Muscle of leg (tissue), 11 donors: ENCODE data around the gene EIF4H. TPM values are rescaled to one million over a fixed set of nuclear protein-coding genes. Genes with fewer than 3 reads are reported as not detected.
"Not testable (repeated sequence)": the region's sequence is repeated elsewhere in the genome, so short reads cannot be mapped to it uniquely, and the experiment has no call there.

Experiments used
- DNase-seq: peaks from one replicate; pipeline ENCODE4 v3.0.0; 2013
- H3K27ac ChIP-seq: one replicate; pipeline ENCODE4 v1.5.1; 2013; ENCODE audit warnings: mild to moderate bottlenecking, low read length, control low read depth
- H3K27me3 ChIP-seq: one replicate; pipeline ENCODE4 v1.6.1; 2013; ENCODE audit warnings: low read length; ENCODE audit not compliant: control insufficient read depth, insufficient read depth
- H3K36me3 ChIP-seq: one replicate; pipeline ENCODE4 v1.6.1; 2013; ENCODE audit warnings: low read length; ENCODE audit not compliant: control insufficient read depth, insufficient read depth
- H3K4me1 ChIP-seq: one replicate; pipeline ENCODE4 v1.6.1; 2013; ENCODE audit warnings: low read length; ENCODE audit not compliant: control insufficient read depth, insufficient read depth
- H3K4me3 ChIP-seq: one replicate; pipeline ENCODE4 v1.5.1; 2013; ENCODE audit warnings: low read length, control low read depth
- H3K9me3 ChIP-seq: replicated peaks from 2 replicates; pipeline ENCODE4 v1.6.1; 2013; ENCODE audit warnings: low read depth, low read length; ENCODE audit not compliant: control insufficient read depth
- WGBS: methylation state at CpG from one replicate; pipeline ENCODE4 v1.1.5; 2013; ENCODE audit warnings: missing lambda C conversion rate; ENCODE audit not compliant: insufficient coverage; 5-methylcytosine and 5-hydroxymethylcytosine counted together
- polyA plus RNA-seq, 8 donors: library from polyadenylated mRNA; unstranded; fragments of 120-200 nt; gene quantifications; one replicate each; pipeline versions ENCODE4 v1.2.1 to v1.2.3, GENCODE V29; 2013; ENCODE audit warnings: inconsistent platforms in 1 of 8, low replicate concordance in 1 of 8; ENCODE audit not compliant: insufficient read length in 8 of 8, insufficient read depth in 1 of 8
- total RNA-seq: library from RNA; stranded (reverse); fragments of 120-200 nt; gene quantifications from one replicate; pipeline ENCODE4 v1.2.4, GENCODE V29; 2013

The EIF4H gene
- total and polyA plus RNA-seq, 9 donors: 141 to 248 (median 229) TPM

GRCh38 chr7:74208241-74208640, 34.1 kb downstream of the EIF4H start:
- 60% methylated on average over 2 of the region's 7 CpGs for WGBS
- H3K27ac ChIP-seq, H3K4me1 ChIP-seq, H3K27me3 ChIP-seq, DNase-seq, H3K9me3 ChIP-seq, H3K36me3 ChIP-seq, H3K4me3 ChIP-seq: not testable (repeated sequence)

GRCh38 chr7:74212661-74213060, 38.5 kb downstream of the EIF4H start:
- 90% methylated on average over 11 of the region's 11 CpGs for WGBS
- Histone ChIP-seq H3K4me1 (no peaks in the 10 kb centered on the region), H3K27me3 (peaks cover 1% of the 10 kb centered on the region), H3K27ac (no peak overlapping the region), H3K36me3 (no peaks in the 10 kb centered on the region), H3K4me3 (no peak overlapping the region), H3K9me3 (no peaks in the 10 kb centered on the region)
- DNase-seq: no peak

GRCh38 chr7:74214816-74215630, 40.9 kb downstream of the EIF4H start:
- WGBS: 84% methylated on average over 17 of the region's 21 CpGs
- Histone ChIP-seq H3K9me3 (no peaks in the 10 kb centered on the region), H3K36me3 (no peaks in the 10 kb centered on the region), H3K27ac (no peak overlapping the region), H3K4me1 (no peaks in the 10 kb centered on the region), H3K4me3 (no peak overlapping the region), H3K27me3 (no peaks in the 10 kb centered on the region)
- DNase-seq: no peak

GRCh38 chr7:74215921-74216320, 41.8 kb downstream of the EIF4H start:
- Histone ChIP-seq H3K36me3 (no peaks in the 10 kb centered on the region), H3K4me1 (no peaks in the 10 kb centered on the region), H3K4me3 (no peak overlapping the region), H3K27ac (no peak overlapping the region), H3K27me3 (no peaks in the 10 kb centered on the region), H3K9me3 (no peaks in the 10 kb centered on the region)
- 73% methylated on average over 9 of the region's 15 CpGs for WGBS
- no peak for DNase-seq

- 48% methylated on average over 6 of the region's 8 CpGs for WGBS
- Histone ChIP-seq H3K4me1 (no peaks in the 10 kb centered on the region), H3K27ac (no peak overlapping the region), H3K4me3 (no peak overlapping the region), H3K9me3 (no peaks in the 10 kb centered on the region), H3K27me3 (no peaks in the 10 kb centered on the region), H3K36me3 (no peaks in the 10 kb centered on the region)
- no peak for DNase-seq
These were observed 42.2 kb downstream of the EIF4H start for GRCh38 chr7:74216361-74216761.

GRCh38 chr7:74217455-74218342, 43.5 kb downstream of the EIF4H start:
- DNase-seq: peak; percentile 54
- 52% methylated on average over 14 of the region's 20 CpGs for WGBS
- no peaks in the 10 kb centered on the region for H3K9me3 ChIP-seq
- no peaks in the 10 kb centered on the region for H3K36me3 ChIP-seq
- H3K4me3 ChIP-seq: no peak overlapping the region
- H3K27ac ChIP-seq: no peak overlapping the region
- H3K27me3 ChIP-seq: no peaks in the 10 kb centered on the region
- H3K4me1 ChIP-seq: no peaks in the 10 kb centered on the region

- 80% methylated on average over 1 of the region's 2 CpGs for WGBS
- H3K36me3 ChIP-seq: peaks cover 5% of the 10 kb centered on the region
- H3K27me3 ChIP-seq: no peaks in the 10 kb centered on the region
- no peaks in the 10 kb centered on the region for H3K9me3 ChIP-seq
- H3K27ac ChIP-seq: no peak overlapping the region
- no peaks in the 10 kb centered on the region for H3K4me1 ChIP-seq
- no peak for DNase-seq
- H3K4me3 ChIP-seq: no peak overlapping the region
These were observed 44.2 kb downstream of the EIF4H start for GRCh38 chr7:74218343-74218698.

GRCh38 chr7:74219416-74219815, 45.3 kb downstream of the EIF4H start:
- Histone ChIP-seq H3K27me3 (no peaks in the 10 kb centered on the region), H3K27ac (no peak overlapping the region), H3K4me3 (no peak overlapping the region), H3K9me3 (no peaks in the 10 kb centered on the region), H3K36me3 (peaks cover 5% of the 10 kb centered on the region), H3K4me1 (no peaks in the 10 kb centered on the region)
- no peak for DNase-seq
- 66% methylated on average over 6 of the region's 11 CpGs for WGBS

- H3K27ac ChIP-seq: no peak overlapping the region
- no peak overlapping the region for H3K4me3 ChIP-seq
- H3K36me3 ChIP-seq: peaks cover 5% of the 10 kb centered on the region
- WGBS: 52% methylated on average over 9 of the region's 9 CpGs
- H3K9me3 ChIP-seq: no peaks in the 10 kb centered on the region
- no peak for DNase-seq
- no peaks in the 10 kb centered on the region for H3K27me3 ChIP-seq
- no peaks in the 10 kb centered on the region for H3K4me1 ChIP-seq
These were observed 46.1 kb downstream of the EIF4H start for GRCh38 chr7:74220229-74220628.

- no peak for DNase-seq
- peaks cover 14% of the 10 kb centered on the region for H3K36me3 ChIP-seq
- no peaks in the 10 kb centered on the region for H3K9me3 ChIP-seq
- H3K27ac ChIP-seq: no peak overlapping the region
- no peaks in the 10 kb centered on the region for H3K27me3 ChIP-seq
- no peak overlapping the region for H3K4me3 ChIP-seq
- 87% methylated on average over 8 of the region's 11 CpGs for WGBS
- H3K4me1 ChIP-seq: no peaks in the 10 kb centered on the region
These were observed 47.6 kb downstream of the EIF4H start for GRCh38 chr7:74221713-74222112.
